Hepatocyte (in vitro differentiated cells): ENCODE measurements around the gene HSF2BP.

Experiments used
- EZH2 ChIP-seq: fragments of 200-600 bp; sonication (generic); IDR thresholded peaks from 2 replicates; pipeline ENCODE4 v1.6.1; 2016; ENCODE audit warnings: antibody characterized with exemption, mild to moderate bottlenecking, borderline replicate concordance
- EZH2phosphoT487 ChIP-seq: fragments of 200-600 bp; sonication (generic); IDR thresholded peaks from one replicate; pipeline ENCODE4 v1.6.1; 2018; ENCODE audit warnings: antibody characterized with exemption, mild to moderate bottlenecking, low read depth, moderate library complexity; ENCODE audit not compliant: unreplicated experiment, severe bottlenecking
- TF ChIP-seq, protein P1 (sequence below): fragments of 200-600 bp; sonication (generic); IDR thresholded peaks from 2 replicates; pipeline ENCODE4 v1.5.1; 2016; ENCODE audit warnings: antibody characterized with exemption, mild to moderate bottlenecking; ENCODE audit not compliant: poor library complexity

GRCh38 chr21:43597052-43597451 is 62.2 kb downstream of the HSF2BP start:
- TF ChIP-seq EZH2phosphoT487 (no peak), EZH2 (no peak)
- TF ChIP-seq, protein P1, sequence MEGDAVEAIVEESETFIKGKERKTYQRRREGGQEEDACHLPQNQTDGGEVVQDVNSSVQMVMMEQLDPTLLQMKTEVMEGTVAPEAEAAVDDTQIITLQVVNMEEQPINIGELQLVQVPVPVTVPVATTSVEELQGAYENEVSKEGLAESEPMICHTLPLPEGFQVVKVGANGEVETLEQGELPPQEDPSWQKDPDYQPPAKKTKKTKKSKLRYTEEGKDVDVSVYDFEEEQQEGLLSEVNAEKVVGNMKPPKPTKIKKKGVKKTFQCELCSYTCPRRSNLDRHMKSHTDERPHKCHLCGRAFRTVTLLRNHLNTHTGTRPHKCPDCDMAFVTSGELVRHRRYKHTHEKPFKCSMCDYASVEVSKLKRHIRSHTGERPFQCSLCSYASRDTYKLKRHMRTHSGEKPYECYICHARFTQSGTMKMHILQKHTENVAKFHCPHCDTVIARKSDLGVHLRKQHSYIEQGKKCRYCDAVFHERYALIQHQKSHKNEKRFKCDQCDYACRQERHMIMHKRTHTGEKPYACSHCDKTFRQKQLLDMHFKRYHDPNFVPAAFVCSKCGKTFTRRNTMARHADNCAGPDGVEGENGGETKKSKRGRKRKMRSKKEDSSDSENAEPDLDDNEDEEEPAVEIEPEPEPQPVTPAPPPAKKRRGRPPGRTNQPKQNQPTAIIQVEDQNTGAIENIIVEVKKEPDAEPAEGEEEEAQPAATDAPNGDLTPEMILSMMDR: no peak
